Right renal cortex interstitium (tissue), 3 donors: Measurements from ENCODE around the gene RELN. TPM values are rescaled to one million over a fixed set of nuclear protein-coding genes. Genes with fewer than 3 reads are reported as not detected.

Source experiments
- DNase-seq, 3 donors: peaks; one replicate each; pipeline ENCODE4 v3.0.0-alpha.2; 2013; ENCODE audit warnings: low read depth in 3 of 3, low spot score in 2 of 3
- polyA plus RNA-seq, 3 donors: library from polyadenylated mRNA; unstranded; fragments of 120-200 nt; gene quantifications; one replicate each; pipeline ENCODE4 v1.2.1, GENCODE V29; 2013; ENCODE audit not compliant: insufficient read length in 3 of 3

The RELN gene
- polyA plus RNA-seq, 3 donors = 11.2 to 24.3 (median 13.4) TPM

- DNase-seq = no peak
Observed at GRCh38 chr7:103694304-103694703, 295.2 kb downstream of the RELN start.

- no peak for DNase-seq
Observed at GRCh38 chr7:103691291-103691690, 298.2 kb downstream of the RELN start.

GRCh38 chr7:103690242-103690974, 299.1 kb downstream of the RELN start:
- no peak for DNase-seq

- DNase-seq = no peak
Observed at GRCh38 chr7:103689255-103689654, 300.2 kb downstream of the RELN start.

GRCh38 chr7:103687951-103688350, 301.5 kb downstream of the RELN start:
- DNase-seq = no peak

- DNase-seq = no peak
Observed at GRCh38 chr7:103687272-103687671, 302.2 kb downstream of the RELN start.

- no peak for DNase-seq
Observed at GRCh38 chr7:103686763-103687162, 302.7 kb downstream of the RELN start.

GRCh38 chr7:103686064-103686463, 303.4 kb downstream of the RELN start:
- no peak for DNase-seq

- no peak for DNase-seq
Observed at GRCh38 chr7:103685646-103686045, 303.8 kb downstream of the RELN start.

GRCh38 chr7:103683348-103683747, 306.1 kb downstream of the RELN start:
- no peak for DNase-seq

GRCh38 chr7:103680161-103681144, 309.0 kb downstream of the RELN start:
- no peak for DNase-seq

GRCh38 chr7:103679151-103680132, 310.0 kb downstream of the RELN start:
- no peak for DNase-seq

- DNase-seq = no peak
Observed at GRCh38 chr7:103668279-103668941, 321.0 kb downstream of the RELN start.

GRCh38 chr7:103666326-103666725, 323.1 kb downstream of the RELN start:
- DNase-seq = no peak

- DNase-seq = no peak
Observed at GRCh38 chr7:103664577-103664976, 324.9 kb downstream of the RELN start.

GRCh38 chr7:103660455-103661371, 328.7 kb downstream of the RELN start:
- no peak for DNase-seq

GRCh38 chr7:103658055-103659005, 331.1 kb downstream of the RELN start:
- no peak for DNase-seq

GRCh38 chr7:103657474-103657894, 332.0 kb downstream of the RELN start:
- no peak for DNase-seq
